NCI-H446 (cell line): ENCODE measurements around the gene PODXL.
A peak's percentile ranks its signal among the peaks of the same experiment; 100 is the strongest.

Experiments used
- DNase-seq, 2 experiments: peaks; one replicate each; lab custom pipeline; 2025; lab: John Stamatoyannopoulos, UW

The PODXL gene

DNA sequence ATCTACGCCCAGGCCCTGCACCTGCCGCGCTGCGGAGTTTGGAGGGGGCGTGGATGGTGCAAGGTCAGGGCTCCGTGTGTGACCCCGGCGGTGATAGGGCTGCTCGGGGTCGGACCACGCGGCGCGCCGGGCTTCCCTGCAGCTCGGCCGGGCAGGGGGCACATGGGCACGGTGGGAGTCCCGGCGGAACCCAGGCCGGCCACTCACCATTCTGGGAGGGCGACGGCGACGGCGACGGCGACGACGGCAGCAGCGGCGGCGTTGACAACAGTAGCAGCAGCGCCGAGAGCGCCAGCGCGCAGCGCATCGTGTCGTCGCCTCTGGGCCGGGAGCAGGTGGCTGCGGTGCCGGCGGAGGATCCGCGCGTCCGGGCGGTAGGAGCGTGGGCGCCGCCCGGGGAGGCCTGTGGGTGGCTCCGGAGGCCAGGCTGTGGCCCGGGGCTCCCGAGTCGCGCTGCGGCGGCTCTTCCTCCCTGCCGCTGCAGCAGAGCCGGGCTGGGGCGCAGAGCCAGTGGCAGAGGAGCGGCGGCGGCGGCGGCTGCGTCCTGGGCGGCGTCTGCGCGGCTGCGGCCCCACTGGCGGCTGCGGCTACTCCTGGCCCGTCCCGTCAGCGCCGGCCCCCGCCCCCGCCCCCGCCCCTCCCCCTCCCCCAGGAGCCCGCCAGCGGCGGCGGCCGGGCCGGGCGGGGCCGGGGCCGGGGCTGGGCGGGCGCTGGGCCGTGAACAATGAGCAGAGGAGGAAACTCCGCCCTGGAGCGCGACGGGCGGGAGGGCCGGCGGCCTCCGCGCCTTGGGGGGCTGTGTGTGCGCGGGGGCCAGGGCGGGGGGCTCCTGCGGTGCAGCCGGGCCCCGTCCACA, at the start of gene PODXL:
TSS of gene PODXL (minus strand) at position 576 of the 856 bp plus-strand sequence. CDS start at position 307, 269 bp downstream.
- no peak for DNase-seq

DNA sequence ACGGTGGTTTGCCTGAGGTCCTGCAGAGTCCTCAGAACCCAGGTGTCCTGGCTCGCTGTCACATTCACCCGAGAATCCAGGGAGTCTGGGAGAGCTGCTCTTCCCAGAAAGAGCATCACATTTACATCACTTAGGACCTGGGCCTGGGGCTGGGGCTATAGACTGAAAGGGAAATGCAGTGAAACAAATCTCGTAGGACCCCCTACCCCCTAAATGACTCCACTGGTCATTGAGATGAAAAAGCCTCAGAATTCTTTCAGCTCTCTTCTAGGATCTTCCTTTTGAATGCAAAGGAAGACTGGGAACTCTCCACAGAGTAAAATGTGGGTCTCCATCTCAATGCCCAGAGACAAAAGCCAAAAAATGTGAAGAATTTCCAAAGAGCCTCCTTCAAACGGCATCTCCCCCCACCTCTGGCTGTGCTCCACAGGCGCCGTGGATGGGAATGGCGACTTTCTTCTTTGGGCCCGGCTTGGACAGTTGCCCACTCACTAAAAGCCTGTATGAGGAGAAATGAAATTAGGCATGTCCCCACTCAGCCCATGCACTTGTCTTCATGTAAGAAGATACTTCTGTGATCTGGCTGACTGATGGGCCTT, 49.0 kb upstream of the PODXL start:
- DNase-seq, result peak in 1 of 2 experiments; percentile 12

GRCh38 chr7:131604841-131605279, 48.4 kb upstream of the PODXL start:
- DNase-seq, result no peak

DNA sequence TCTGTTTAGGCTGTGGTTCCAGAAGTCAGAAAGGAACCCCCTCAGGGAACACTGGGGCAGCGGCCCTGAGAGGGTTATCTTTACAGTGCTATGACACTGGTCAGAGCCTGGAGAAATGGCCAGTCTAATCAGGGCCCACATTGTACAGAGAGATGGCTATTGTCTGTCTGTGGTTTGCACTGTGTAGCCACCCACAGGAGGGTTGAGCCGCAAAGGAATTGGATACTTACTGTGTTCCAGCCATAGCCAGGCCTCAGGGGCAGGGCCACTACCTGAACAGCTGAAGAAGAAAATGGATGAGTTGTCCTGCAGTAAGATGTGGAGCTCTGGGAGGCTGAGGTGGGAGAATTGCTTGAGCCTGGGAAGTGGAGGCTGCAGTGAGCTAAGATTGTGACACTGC, 47.5 kb upstream of the PODXL start:
- DNase-seq, result no peak

DNA sequence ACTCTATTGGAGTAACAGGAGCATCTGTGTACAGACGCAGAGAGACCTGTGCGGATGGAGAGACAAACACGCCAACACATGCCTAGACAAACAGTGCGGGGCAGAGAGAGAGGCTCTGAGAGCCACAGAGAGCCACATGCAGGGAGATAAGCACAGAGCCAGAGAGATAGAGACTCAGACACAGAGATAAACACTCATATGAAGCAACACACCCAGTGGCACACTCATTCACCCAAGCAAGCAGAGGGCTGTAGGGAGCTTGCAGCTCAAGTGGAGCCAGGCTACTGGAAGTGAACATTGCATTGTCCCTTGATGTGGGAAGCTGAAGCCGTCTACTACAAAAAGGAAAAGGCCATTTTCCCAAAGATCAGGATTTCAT, 46.6 kb upstream of the PODXL start:
- no peak for DNase-seq

DNA sequence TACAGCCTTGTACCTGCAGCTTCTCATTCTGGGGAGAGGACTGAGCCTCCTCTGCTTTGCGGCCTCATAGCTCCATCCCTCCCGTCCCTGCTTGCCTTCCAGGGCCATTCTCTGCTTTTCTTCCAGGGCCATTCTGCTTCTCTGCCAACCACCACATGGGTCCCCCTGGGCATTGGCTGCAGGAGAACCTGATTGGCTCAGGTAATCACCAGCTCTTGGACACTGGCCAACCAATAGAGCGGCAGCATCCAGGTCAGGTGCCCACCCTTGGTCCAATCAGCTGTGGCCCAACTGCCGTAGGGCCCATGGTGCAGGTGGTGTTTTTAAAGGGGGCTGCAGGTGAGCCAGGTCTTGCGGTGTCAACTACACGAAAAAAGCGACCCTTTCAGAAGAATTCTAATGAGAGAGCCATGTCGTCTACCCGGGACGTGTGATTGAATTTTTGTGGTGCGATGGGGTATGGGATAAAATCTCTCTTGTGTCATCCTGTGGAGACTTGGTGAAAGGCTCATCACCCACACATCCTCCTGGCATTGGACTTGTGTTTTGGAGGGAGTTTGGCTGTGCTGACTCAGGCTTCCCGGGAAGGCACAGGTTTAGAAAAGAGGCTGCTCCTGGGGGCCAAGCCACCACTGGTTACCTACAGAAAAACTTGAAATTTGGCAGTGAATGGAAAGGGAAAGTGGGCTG, 46.0 kb upstream of the PODXL start:
- DNase-seq, result no peak

DNA sequence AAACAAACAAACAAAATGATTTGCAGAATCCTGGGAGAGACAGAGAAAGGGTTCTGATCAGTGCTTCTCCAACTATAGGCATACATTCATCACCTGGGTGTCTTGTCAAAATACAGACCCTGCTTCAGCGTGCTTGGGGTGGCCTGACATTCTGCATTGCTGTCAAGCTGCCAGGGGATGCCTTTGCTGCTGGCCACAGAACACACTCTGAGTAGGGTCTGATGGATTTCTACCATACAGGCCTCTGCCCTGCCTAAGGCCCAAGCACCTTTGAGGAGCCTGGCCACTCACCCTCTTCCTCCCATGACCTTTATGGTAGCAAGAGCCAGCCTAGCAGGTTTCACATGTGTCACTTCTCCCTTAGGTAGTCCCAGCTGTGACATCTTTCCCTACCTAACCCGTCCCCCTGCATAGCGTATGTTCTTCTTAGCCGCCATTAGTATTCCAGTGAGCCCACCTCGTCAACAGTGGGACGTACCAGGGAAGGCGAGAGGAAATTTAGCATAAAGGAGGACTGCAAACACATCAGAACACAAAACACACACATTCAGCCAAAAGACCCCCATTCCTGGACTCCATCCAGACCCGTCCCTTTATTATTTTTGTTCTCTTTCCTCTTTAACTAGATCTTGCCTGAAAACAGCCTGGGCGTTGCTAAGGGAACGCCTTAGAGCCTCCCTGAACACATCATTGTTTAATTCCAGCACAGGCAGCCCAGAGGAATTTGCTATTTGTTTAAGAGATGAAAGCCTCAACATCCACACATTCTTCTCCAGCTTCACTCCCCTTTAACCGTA, 43.9 kb upstream of the PODXL start:
- DNase-seq, result no peak

GRCh38 chr7:131596785-131597184, 40.4 kb upstream of the PODXL start:
- DNase-seq, result no peak

DNA sequence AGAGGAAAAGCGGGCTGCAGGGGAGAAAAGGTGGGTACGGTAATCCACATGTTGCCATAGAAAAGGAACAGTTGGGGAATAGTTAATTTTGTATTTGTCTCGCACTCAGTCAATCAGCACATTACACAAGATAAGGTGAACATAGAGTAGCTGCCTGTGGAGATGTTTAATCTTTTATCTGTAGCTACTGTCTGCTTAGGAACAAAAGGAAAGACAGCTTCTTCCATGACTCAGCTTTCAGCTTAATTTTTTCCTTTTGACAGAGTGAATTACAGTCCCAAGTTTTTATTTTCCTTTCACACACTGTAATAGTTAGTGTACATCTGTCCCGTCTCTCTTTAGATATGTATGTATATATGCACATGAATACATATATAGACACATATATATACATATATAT, 39.3 kb upstream of the PODXL start:
- DNase-seq, result no peak

GRCh38 chr7:131591687-131592319, 35.4 kb upstream of the PODXL start:
- DNase-seq, result no peak

GRCh38 chr7:131587315-131587923, 31.0 kb upstream of the PODXL start:
- no peak for DNase-seq

- no peak for DNase-seq
Observed at GRCh38 chr7:131586759-131587158, 30.3 kb upstream of the PODXL start.

GRCh38 chr7:131586259-131586658, 29.8 kb upstream of the PODXL start:
- no peak for DNase-seq

DNA sequence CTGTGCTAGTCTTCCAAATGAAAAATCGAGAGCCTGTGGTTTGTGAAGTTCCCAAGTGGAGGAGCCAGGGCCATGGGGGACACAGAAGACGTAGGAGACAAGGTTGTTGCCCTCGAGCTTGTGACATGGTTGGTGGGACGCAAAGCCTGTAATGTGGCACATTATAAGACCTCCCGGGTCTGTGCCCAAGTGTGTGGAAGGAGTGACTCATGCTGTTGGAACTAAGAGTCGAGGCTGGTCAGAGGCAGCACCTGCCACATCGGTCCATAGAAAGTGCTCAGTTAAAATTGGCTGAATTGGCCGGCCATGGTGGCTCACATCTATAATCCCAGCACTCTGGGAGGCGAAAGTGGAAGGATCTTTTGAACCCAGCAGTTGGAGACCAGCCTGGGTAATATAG, 27.0 kb upstream of the PODXL start:
- no peak for DNase-seq

DNA sequence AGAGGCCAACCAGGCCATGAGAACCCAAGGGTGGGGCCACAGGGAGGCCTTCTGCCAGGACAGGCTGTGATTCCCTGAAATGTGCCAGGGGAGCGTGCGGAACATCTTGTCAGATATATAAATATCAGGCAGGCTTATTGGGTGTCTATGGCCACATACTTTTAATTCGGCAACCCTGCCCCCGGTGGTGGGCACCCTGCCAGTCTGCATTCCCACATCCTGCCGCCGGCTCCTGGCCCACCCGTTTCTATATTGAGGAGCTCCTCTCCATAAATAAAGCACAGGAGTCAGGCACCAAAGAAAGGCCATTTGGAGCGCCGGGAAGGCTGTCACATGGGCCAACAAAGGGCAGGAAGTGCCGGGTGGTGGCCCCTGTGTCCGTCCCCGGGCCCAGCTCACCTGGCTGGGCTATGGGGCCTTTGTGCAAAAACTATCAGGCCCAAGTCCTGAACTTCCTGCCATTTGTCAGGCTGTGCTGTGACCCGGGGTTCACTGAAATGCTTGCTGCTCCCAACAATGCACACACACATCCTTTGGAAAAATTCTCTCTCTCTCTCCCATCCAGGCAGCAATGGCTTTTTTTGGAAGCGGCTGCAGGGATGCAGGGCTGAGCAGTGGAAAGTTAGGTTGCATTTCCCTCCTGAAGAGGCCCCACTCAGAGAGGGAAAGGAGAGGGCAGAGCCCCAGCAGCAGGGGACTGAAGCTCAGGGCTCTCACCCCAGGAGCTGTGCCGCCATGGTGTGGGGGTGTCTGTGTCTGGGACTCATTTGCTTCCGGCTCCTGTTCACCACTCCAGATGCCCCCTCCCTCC, 25.0 kb upstream of the PODXL start:
- no peak for DNase-seq

DNA sequence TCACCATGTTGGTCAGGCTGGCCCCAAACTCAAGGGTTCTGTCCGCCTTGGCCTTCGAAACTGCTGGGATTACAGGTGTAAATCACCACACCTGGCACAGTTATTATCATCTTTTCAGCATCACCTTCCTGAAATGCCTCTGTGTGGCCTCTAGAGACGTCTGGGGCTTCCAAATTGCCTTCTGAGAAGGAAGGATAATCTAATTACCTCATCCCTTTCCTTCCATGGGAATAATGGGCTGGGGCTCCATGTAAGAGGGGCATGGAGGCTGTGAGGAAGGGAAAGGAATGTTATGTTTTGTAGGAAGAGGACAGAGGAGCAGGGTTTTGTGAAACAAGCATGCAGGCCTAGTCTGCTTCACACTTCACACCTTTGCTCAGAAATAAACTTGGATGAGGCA, 22.2 kb upstream of the PODXL start:
- DNase-seq, result no peak

DNA sequence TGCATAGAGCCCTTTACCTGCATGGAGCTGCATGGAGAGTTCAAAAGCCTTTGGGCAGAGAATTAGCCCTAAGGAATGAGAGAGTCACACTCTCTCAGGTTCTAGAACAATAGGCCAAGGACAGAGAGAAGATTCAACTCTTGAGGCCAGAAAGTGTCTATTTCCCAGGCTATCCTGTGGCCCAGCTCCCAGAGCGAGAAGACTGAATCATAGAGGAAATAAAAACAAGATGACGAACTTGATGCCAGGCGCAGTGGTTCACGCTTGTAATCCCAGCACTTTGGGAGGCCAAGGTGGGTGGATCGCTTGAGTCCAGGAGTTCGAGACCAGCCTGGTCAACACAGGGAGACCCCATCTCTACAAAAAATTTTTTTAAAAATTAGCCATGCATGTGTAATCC, 18.3 kb upstream of the PODXL start:
- no peak for DNase-seq

- DNase-seq, result no peak
Observed at GRCh38 chr7:131570401-131570800, 14.0 kb upstream of the PODXL start.

- DNase-seq, result no peak
Observed at GRCh38 chr7:131568970-131569369, 12.5 kb upstream of the PODXL start.

GRCh38 chr7:131568510-131568909, 12.1 kb upstream of the PODXL start:
- no peak for DNase-seq
